AG20443 (cell line): ENCODE results near the gene TJP3.
"Not testable (repeated sequence)": the region's sequence is repeated elsewhere in the genome, so short reads cannot be mapped to it uniquely, and the experiment has no call there.

ENCODE experiments used
- DNase-seq: peaks from one replicate; pipeline ENCODE4 v3.0.0; 2012; ENCODE audit warnings: low spot score, mixed read lengths

Gene TJP3, protein sequence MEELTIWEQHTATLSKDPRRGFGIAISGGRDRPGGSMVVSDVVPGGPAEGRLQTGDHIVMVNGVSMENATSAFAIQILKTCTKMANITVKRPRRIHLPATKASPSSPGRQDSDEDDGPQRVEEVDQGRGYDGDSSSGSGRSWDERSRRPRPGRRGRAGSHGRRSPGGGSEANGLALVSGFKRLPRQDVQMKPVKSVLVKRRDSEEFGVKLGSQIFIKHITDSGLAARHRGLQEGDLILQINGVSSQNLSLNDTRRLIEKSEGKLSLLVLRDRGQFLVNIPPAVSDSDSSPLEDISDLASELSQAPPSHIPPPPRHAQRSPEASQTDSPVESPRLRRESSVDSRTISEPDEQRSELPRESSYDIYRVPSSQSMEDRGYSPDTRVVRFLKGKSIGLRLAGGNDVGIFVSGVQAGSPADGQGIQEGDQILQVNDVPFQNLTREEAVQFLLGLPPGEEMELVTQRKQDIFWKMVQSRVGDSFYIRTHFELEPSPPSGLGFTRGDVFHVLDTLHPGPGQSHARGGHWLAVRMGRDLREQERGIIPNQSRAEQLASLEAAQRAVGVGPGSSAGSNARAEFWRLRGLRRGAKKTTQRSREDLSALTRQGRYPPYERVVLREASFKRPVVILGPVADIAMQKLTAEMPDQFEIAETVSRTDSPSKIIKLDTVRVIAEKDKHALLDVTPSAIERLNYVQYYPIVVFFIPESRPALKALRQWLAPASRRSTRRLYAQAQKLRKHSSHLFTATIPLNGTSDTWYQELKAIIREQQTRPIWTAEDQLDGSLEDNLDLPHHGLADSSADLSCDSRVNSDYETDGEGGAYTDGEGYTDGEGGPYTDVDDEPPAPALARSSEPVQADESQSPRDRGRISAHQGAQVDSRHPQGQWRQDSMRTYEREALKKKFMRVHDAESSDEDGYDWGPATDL

DNA sequence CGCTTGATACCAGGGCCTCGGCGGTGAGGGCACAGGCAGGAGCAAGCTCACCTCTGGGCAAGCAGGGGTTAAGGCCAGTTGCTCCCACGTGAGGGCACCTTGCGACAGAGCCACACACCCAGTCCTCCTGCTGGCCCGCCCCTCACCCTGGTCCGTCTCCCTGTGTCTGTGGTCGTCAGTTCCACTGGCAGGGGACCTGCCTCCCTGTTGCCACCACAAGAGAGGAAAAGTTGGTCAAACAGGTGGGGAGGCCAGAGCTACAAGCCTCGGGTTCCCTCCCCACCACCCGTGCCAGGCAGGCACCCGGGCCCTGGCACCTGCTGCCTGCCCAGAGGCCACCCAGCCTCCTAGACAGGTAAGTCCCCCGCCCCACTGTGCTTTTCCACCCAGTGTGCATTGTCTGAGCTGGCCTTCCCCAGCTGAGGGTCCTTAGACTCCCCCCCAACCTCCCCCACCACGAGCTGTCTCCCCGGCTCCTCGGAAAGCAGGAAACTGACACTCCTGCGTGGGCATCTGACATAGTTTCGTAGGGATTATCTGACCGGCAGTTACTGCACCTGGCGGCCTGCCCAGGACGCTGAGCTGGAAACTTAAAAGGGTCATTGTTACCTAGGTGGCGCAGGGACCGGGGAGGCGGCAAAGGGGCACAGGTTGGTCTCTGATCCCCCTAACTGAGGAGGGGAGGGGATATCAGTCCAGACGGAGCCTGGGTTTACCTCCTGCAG is at the start of gene TJP3:
Gene TJP3 (plus strand): TSS at position 178 of the 725 bp plus-strand sequence. CDS start 20,049 bp downstream, outside the sequence.
- DNase-seq: peak; percentile 42

DNA sequence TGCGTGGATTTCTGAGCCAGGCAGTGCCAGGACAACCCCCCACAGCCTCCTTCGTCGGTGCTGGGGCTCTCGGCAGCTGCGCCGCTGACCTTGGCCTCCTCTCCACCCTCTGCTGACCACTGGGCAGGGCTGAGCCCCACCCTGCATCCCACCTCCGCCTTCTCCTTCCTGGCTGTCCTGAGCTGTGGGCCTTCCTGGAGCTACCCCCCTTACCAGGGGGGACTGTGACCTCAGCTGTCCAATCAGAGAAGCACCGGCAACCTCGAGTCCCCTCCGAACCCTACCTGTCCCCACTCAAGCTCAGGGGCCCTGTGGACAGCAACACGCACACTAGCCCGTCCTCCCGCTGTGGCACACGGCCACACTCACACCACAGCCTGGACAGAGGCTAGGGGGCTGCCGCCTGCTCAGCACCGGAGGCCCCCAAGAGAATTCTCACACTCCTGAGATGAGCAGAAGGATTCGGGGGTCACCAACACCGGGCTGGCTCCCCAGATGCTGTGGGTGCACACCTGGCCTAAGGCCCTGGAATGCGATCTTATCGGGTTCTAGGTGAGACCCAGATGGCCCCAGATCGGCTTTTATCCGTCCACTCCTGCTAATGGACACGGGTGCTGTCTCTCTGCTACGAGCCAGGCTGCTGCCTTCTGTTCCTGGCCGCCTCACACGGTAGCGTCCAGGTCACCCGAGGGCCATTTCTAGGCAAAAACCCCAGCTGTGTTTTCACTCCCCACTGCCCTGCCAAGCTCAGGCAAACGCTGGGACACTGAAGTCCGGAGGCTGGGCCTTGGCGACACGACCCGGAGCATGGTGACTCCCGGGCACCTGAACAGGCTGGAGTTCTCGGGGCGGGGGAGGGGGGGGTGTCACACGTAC is 49.1 kb upstream of the TJP3 start:
- DNase-seq: no peak

DNA sequence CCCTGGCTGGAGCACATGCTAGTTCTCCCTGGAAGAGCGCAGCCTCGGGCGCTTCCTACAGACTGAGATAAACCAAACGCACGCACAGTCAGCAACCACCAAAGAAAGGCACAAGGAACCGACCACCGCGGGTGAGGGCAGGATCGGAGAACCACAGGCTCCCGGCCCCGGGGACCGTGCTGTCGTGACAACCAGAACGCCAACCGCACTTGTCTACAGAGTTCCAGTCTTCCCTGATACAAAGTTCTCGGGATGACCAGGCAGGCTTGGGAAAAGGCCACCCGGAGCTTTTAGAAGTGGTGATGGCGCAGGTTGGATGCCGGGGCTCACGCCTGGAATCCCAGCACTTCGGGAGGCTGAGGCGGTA is 48.5 kb upstream of the TJP3 start:
- no peak for DNase-seq

GRCh38 chr19:3660493-3661219 is 47.5 kb upstream of the TJP3 start:
- no peak for DNase-seq

DNA sequence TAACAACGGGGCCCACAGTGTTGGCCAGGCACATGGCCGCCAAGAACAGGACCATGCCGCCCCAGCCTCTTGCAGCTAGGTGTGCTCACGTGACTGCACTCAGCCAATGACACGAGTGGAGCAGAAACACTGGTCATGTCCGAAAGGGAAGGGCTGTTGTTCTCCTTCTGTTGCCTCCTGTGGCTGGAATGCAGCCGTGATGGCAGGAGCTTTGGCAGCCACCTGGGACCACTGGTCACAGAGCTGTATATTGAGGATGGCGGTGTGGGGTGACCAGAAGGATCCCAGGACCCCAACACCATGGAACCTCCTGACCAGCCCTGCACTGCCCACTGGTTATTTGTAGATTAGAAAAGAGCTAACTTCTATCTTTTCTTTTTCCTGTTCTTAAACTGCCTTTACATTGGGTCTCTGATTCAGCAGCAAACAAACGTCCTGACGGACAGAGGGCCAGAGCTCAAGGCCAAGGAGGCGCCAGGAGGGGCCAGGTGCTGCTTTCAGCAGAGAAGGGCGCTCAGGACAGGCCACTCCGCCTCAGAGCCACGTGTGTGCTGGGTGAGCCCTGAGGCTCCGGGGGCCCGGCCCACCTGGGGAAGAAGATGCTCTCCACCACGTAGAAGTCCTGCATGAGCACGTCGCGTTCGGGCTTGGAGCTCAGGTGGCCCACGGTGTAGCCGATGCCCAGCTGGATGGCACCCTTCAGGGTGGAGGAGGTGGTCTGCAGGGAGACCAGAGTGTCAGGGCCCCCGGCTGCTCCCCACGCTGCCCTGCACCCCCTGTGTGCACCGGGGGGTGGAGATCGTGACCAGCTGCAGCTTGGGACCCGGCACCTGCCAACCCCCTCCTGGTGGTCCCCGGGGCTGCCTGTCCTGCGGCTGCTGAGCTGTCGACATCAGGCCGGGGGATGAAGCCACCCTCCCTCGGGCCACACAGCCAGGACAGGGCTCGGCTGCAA is 46.6 kb upstream of the TJP3 start:
- DNase-seq: no peak

DNA sequence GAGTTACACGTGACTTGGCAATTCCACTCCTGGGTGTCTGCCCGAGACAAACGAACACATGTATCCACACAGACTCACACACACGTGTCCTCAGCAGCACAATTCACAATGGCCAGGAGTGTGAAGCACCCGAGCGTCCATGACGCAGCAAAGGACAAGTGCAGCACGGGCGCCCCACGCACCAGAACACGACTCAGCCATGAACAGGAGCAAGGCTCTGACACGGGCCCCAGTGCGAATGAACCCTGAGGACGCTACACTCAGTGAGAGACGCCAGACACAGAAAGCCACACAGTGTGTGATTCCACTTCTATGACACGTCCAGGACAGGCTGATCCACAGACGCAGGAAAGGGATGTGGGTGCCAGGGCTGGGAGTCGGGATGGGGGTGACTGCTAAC is 44.3 kb upstream of the TJP3 start:
- DNase-seq: no peak

DNA sequence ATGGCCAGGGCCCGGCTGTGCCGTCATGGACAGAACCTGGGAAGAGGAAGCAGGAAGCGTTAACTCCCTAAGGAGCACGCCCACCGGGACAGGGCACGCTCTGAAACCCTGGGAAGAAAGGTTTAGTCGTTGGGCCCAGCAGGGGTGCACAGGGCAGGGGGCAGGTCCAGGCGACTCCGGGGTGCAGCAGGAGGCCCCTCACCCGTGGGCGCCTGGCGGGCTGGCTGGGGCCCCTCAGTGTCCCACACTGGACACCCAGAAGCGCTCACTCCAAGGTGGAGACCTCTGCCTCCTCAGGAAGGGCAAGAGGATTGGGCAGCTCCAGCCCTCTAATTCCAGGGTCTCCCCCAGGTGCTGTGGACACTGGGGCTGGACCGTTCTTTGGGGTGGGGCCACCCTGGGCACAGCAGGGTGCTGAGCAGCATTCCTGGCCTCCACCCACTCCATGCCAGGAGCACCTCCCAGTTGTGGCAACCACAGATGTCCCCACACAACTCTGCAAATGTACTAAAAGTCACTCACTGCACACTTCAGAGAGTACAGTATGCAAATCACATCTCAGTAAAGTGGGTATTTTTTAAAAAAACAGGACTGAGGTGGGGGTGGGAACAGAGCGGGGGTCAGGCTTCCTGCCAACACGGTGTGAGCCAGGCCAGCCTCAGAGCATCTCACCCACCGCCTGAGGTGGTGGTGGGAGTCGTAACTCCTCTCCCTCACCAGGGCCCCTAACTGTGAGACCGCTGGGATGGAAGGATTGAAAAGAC is 43.1 kb upstream of the TJP3 start:
- DNase-seq: no peak

GRCh38 chr19:3665681-3666544 is 42.3 kb upstream of the TJP3 start:
- peak; percentile 89 for DNase-seq

GRCh38 chr19:3666545-3666856 is 41.7 kb upstream of the TJP3 start:
- not testable (repeated sequence) for DNase-seq

GRCh38 chr19:3667037-3667638 is 41.0 kb upstream of the TJP3 start:
- no peak for DNase-seq

GRCh38 chr19:3667766-3668165 is 40.4 kb upstream of the TJP3 start:
- DNase-seq: no peak

GRCh38 chr19:3668331-3669081 is 39.7 kb upstream of the TJP3 start:
- DNase-seq: no peak

DNA sequence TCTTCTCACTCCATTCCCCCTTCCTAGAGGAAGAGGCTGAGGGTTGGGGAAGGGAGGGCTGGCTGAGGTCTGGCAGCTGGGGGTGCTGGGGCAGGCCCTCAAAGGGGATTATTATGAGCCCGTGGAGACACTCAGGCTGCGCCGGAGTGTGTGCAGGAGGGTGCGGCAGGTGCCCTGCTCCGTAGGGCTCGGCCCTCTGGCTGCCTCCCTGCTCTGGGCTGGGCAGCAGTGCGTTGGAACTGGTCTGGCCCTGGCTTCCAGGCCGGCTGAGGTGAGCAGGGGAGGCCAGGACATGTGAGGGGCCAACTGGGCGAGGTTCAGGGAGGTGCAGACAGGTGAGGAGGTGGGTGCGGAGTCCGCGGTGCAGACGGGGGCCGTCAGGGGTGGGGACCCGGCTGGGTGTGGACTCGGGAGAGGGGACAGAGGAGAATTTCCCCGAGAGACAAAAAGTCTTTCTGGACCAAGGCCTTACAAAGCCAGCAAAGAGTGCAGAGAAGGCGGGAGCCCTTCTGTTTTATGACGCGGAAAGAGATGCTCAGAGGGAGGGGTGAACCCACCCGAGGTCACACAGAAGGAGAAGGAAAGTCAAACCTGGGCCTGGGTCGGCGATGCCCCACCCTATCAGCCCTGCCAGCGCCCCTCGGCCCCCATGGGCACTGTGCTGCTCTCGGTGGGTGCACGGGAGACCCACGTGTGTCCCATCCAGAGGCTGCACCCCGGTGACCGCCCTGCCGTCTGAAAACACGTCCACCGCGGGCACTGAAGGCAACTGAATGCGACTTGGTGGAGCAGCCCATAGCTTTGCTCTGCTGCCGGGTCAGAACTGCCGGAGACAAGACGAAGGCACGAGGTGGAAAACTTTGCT is 38.9 kb upstream of the TJP3 start:
- no peak for DNase-seq

- peak; percentile 95 for DNase-seq
Measured at GRCh38 chr19:3669947-3670795, 38.0 kb upstream of the TJP3 start.
